Caco-2 (cell line): ENCODE measurements around the gene OPN1SW. TPM values are rescaled to one million over a fixed set of nuclear protein-coding genes. Genes with fewer than 3 reads are reported as not detected.

Experiments
- BruUV-seq: library from RNA; stranded (reverse); fragments of 400-500 nt; replicated peaks from 2 replicates; lab custom pipeline; 2021; lab: Mats Ljungman, UMichigan
- CTCF ChIA-PET: fragments of 300-600 bp; sonication (Branson Sonifier 250); formaldehyde crosslinking; loops from one replicate; lab custom pipeline; 2022; ENCODE audit warnings: antibody characterized with exemption; lab: Charles Lee
- POLR2A ChIA-PET: fragments of 300-600 bp; sonication (Branson Sonifier 250); formaldehyde crosslinking; loops from one replicate; lab custom pipeline; 2022; ENCODE audit warnings: antibody characterized with exemption; lab: Charles Lee
- DNase-seq, 2 experiments: peaks; one replicate each; pipeline versions ENCODE4 v3.0.0 to v3.0.0-alpha.2; 2020 to 2022
- H3K27me3 ChIP-seq: replicated peaks from 2 replicates; pipeline ENCODE4 v1.6.0; 2011; ENCODE audit warnings: low read length; ENCODE audit not compliant: control insufficient read depth, insufficient read depth
- H3K36me3 ChIP-seq: 2 replicates; pipeline ENCODE4 v1.5.1; 2011; ENCODE audit warnings: low read length; ENCODE audit not compliant: control insufficient read depth, insufficient read depth
- H3K4me1 ChIP-seq: fragments of 250-450 bp; sonication (Bioruptor Pico); 2 replicates; pipeline ENCODE4 v1.5.1; 2020; ENCODE audit warnings: mild to moderate bottlenecking
- H3K4me3 ChIP-seq: 2 replicates; pipeline ENCODE4 v1.5.1; 2011; ENCODE audit warnings: low read depth, mild to moderate bottlenecking, control low read depth, low read length
- H3K9me3 ChIP-seq: fragments of 250-450 bp; sonication (Bioruptor Pico); 2 replicates; pipeline ENCODE4 v1.5.1; 2020; ENCODE audit warnings: mild to moderate bottlenecking, moderate library complexity
- H3K27ac Mint-ChIP-seq: one replicate; pipeline ENCODE4 v1.8.0; 2022; ENCODE audit warnings: mixed read lengths; ENCODE audit not compliant: unreplicated experiment
- H3K27me3 Mint-ChIP-seq: one replicate; pipeline ENCODE4 v1.8.0; 2022; ENCODE audit warnings: mixed read lengths; ENCODE audit not compliant: insufficient read depth, unreplicated experiment
- H3K36me3 Mint-ChIP-seq: one replicate; pipeline ENCODE4 v1.8.0; 2022; ENCODE audit warnings: mild to moderate bottlenecking, mixed read lengths; ENCODE audit not compliant: insufficient read depth, unreplicated experiment
- H3K4me1 Mint-ChIP-seq: one replicate; pipeline ENCODE4 v1.8.0; 2022; ENCODE audit warnings: low read depth, mixed read lengths; ENCODE audit not compliant: unreplicated experiment
- H3K4me3 Mint-ChIP-seq: one replicate; pipeline ENCODE4 v1.8.0; 2022; ENCODE audit warnings: mild to moderate bottlenecking, moderate library complexity, mixed read lengths; ENCODE audit not compliant: unreplicated experiment
- H3K9me3 Mint-ChIP-seq: one replicate; pipeline ENCODE4 v1.8.0; 2022; ENCODE audit warnings: mixed read lengths; ENCODE audit not compliant: unreplicated experiment
- CTCF ChIP-seq, 2 experiments: fragments of 200-600 bp in 1 of 2; IDR thresholded peaks; 1 replicate in 1 of 2; 2 replicates in 1 of 2; pipeline versions ENCODE4 v1.5.1 to v1.8.0; 2011 to 2022; ENCODE audit warnings: antibody characterized with exemption in 1 of 2, control low read depth in 1 of 2, inconsistent platforms in 1 of 2, low read depth in 1 of 2, low read length in 1 of 2, mild to moderate bottlenecking in 1 of 2, moderate library complexity in 1 of 2; ENCODE audit not compliant: insufficient read depth in 1 of 2, severe bottlenecking in 1 of 2, unreplicated experiment in 1 of 2
- intact Hi-C: fragments of 100-400 bp; cut with micrococcal nuclease; formaldehyde crosslinking; loops from one replicate; pipeline ENCODE4 v1.10.0; 2022; ENCODE audit not compliant: unreplicated experiment
- total RNA-seq: library from RNA; stranded (reverse); gene quantifications from 2 replicates; pipeline ENCODE4 v1.2.3, GENCODE V29; 2022

The OPN1SW gene
- total RNA-seq, 1 experiment from 2014 or later: not detected

GRCh38 chr7:128804484-128804883 is 28.9 kb upstream of the OPN1SW start:
- H3K4me1 Mint-ChIP-seq: peaks cover 7% of the 10 kb centered on the region
- H3K27ac Mint-ChIP-seq: no peak overlapping the region
- CTCF ChIA-PET: no interaction called here
- no peaks in the 10 kb centered on the region for H3K9me3 Mint-ChIP-seq
- no peaks in the 10 kb centered on the region for H3K36me3 ChIP-seq
- no peaks in the 10 kb centered on the region for H3K27me3 ChIP-seq
- H3K4me1 ChIP-seq: peaks cover 5% of the 10 kb centered on the region; the same call in 1 of the 2 replicates
- no peak for DNase-seq
- intact Hi-C loops: no loop called here
- H3K4me3 ChIP-seq: no peak overlapping the region
- H3K9me3 ChIP-seq: no peaks in the 10 kb centered on the region
- BruUV-seq: no TSS peak
- POLR2A ChIA-PET: no interaction called here
- no peaks in the 10 kb centered on the region for H3K36me3 Mint-ChIP-seq
- no peak for TF ChIP-seq CTCF (IDR thresholded peaks at IDR 0.05; ENCODE audit: insufficient read depth in 1 of 2, low read depth in 1 of 2, low read length in 1 of 2, severe bottlenecking in 1 of 2, unreplicated experiment in 1 of 2)
- no peaks in the 10 kb centered on the region for H3K27me3 Mint-ChIP-seq
- H3K4me3 Mint-ChIP-seq: no peak overlapping the region

GRCh38 chr7:128801667-128802418 is 26.2 kb upstream of the OPN1SW start:
- Mint-ChIP-seq H3K27ac (no peak overlapping the region), H3K9me3 (no peaks in the 10 kb centered on the region), H3K4me1 (peaks cover 7% of the 10 kb centered on the region), H3K36me3 (no peaks in the 10 kb centered on the region), H3K4me3 (no peak overlapping the region), H3K27me3 (no peaks in the 10 kb centered on the region)
- no peak overlapping the region for H3K4me3 ChIP-seq
- H3K36me3 ChIP-seq: no peaks in the 10 kb centered on the region
- no peak for TF ChIP-seq CTCF (IDR thresholded peaks at IDR 0.05; ENCODE audit: insufficient read depth in 1 of 2, low read depth in 1 of 2, low read length in 1 of 2, severe bottlenecking in 1 of 2, unreplicated experiment in 1 of 2)
- no peaks in the 10 kb centered on the region for H3K27me3 ChIP-seq
- H3K9me3 ChIP-seq: no peaks in the 10 kb centered on the region
- no TSS peak for BruUV-seq
- peaks cover 5% of the 10 kb centered on the region; the same call in 1 of the 2 replicates for H3K4me1 ChIP-seq
- CTCF ChIA-PET: no interaction called here
- intact Hi-C loops: no loop called here
- POLR2A ChIA-PET: interaction anchor here (0.6 kb wide), 1 partner anchor 132 kb away, joined by 4 read pairs; no protein-coding TSS in a partner anchor
- no peak for DNase-seq

- Histone ChIP-seq H3K9me3 (no peaks in the 10 kb centered on the region), H3K4me1 (peaks cover 5% of the 10 kb centered on the region; the same call in 1 of the 2 replicates), H3K36me3 (no peaks in the 10 kb centered on the region), H3K27me3 (no peaks in the 10 kb centered on the region), H3K4me3 (no peak overlapping the region)
- no peak overlapping the region for H3K27ac Mint-ChIP-seq
- CTCF ChIA-PET: no interaction called here
- no peak overlapping the region for H3K4me3 Mint-ChIP-seq
- no peaks in the 10 kb centered on the region for H3K9me3 Mint-ChIP-seq
- H3K27me3 Mint-ChIP-seq: no peaks in the 10 kb centered on the region
- no peaks in the 10 kb centered on the region for H3K36me3 Mint-ChIP-seq
- BruUV-seq: no TSS peak
- intact Hi-C loops: no loop called here
- POLR2A ChIA-PET: no interaction called here
- peaks cover 7% of the 10 kb centered on the region for H3K4me1 Mint-ChIP-seq
- no peak for DNase-seq
- no peak for TF ChIP-seq CTCF (IDR thresholded peaks at IDR 0.05; ENCODE audit: insufficient read depth in 1 of 2, low read depth in 1 of 2, low read length in 1 of 2, severe bottlenecking in 1 of 2, unreplicated experiment in 1 of 2)
These were observed 25.4 kb upstream of the OPN1SW start for GRCh38 chr7:128801003-128801402.
